GM21717 (cell line): ENCODE measurements around the gene CCSER2.
"Not testable (repeated sequence)": the region's sequence is repeated elsewhere in the genome, so short reads cannot be mapped to it uniquely, and the experiment has no call there.

Experiments used
- ATAC-seq: cut with Tn5 transposase; IDR thresholded peaks from one replicate; pipeline ENCODE4 v1.9.1; 2021; ENCODE audit warnings: mild to moderate bottlenecking, moderate library complexity; ENCODE audit not compliant: unreplicated experiment

The CCSER2 gene

DNA sequence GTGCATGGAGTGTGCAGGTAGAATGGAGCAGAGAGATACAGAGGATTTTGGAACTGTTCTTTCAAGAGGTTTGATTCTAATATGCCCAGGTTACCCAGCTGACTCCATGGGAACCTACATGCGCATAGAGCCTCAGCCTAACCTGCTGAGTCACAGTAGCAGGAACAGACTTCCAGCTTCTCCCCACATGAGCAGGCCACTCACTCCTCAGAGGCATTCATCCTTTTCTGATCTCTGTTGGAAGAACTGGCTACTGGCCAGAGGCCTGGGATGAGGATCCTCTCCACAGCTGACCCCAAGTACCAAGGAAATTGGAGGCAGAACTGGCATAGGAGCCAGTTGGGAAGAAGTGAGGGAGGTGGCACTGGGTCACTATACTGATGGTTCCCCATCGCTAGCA, 17.9 kb upstream of the CCSER2 start:
- no peak for ATAC-seq

DNA sequence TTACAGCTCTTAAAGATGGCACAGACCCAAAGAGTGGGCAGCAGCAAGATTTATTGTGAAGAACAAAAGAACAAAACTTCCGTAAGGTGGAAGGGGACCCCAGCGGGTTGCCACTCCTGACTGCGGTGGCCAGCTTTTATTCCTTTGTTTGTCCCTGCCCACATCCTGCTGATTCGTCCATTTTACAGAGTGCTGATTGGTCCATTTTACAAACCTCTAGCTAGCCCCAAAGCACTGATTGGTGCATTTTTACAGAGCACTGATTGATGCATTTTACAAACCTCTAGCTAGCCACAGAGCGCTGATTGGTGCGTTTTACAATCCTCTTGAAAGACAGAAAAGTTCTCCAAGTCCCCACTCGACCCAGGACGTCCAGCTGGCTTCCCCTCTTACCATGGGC, 16.8 kb upstream of the CCSER2 start:
- no peak for ATAC-seq

DNA sequence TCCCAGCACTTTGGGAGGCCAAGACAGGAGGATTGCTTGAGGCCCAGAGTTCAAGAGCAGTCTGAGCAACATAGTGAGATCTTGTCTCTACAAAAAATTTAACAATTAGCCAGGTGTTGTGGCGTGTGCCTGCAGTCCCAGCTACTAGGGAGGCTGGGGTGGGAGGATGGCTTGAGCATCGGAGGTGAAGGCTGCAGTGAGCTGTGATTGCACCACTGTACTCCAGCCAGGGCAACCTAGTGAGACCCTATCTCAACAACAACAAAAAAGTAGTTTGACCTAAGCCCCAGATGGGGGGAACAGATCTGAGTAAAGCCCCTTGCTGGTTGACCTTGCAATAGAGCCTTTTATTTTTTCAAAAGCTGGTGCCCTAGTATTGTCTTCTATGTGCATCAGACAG, 15.6 kb upstream of the CCSER2 start:
- ATAC-seq: no peak

DNA sequence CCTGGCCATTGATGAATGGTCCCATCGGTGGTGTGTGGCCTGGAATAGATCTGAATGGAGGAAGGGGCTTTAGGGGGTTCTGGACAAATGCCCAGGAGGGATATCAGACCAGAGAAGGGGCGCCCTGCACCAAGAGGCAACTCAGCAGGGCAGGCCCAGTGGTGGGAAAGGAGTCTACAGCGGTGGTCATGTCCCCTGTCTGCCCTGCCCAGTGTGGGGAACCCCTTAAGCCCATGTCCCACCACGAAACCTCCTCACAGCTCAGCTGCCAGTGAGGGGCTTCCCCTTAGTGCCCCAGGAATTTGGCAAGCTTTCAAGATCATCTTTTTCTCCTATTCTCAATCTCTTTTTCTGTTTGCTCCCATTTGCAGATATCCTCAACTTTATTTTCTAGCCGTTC, 14.1 kb upstream of the CCSER2 start:
- ATAC-seq: no peak

DNA sequence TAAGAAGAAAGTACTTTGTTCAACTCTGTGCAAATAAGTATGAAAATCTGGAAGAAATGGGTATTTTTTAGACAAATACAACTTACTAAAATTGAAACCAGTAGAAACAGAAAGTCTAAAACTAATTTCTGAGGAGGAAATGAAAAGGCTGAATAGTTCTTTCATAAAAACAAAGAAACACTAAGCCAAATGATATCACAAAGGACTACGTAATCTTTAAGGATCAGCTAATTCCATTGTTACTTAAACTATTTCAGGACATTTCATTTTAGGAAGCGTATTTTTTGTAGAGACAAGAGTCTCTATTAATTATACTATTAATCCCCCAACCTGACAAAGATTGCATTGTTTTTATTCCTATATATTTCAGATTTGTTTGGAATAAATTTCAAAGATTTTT, 11.2 kb upstream of the CCSER2 start:
- ATAC-seq: peak; percentile 72

DNA sequence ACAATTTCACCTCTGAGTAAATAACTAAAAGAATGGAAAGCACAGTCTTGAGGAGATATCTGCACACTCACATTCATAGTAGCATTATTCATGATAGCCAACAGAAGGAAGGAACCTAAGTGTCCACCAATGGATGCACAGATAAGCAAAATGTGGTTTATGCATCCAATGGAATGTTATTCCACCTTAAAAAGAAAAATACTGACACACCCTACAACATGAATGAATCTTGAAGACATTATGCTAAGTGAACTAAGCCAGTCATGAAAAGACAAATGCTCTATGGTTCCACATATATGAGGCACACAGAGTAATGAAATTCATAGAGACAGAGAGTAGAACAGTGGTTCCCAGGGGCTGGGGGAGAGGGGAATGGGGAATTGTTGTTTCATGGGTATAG, 6.5 kb upstream of the CCSER2 start:
- no peak for ATAC-seq

DNA sequence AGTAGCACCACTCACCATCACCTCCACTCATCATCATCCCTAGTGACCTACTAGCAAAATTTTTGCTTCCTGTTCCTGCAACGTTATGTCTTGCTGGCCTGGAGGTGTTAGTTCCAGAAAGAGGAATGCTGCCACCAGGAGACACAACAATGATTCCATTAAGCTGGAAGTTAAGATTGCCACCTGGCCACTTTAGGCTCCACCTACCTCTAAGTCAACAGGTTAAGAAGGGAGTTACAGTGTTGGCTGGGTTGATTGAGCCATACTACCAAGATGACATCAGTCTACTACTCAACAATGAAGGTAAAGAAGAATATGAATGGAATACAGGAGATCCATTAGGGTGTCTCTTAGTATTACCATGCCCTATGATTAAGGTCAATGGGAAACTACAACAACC, 4.8 kb upstream of the CCSER2 start:
- ATAC-seq: not testable (repeated sequence)

DNA sequence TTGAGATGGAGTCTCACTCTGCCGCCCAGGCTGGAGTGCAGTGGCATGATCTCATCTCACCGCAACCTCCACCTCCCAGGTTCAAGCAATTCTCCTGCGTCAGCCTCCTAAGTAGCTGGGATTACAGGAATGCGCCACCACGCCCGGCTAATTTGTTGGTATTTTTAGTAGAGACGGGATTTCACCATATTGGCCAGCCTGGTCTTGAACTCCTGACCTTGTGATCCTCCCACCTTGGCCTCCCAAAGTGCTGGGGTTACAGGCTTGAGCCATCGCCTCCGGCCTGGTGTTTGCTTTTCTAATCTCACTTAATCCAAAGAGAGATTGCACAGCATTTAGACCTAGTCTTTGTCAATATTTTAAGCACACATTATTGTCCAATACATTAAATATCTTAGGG, 1.4 kb upstream of the CCSER2 start:
- ATAC-seq: not testable (repeated sequence)

DNA sequence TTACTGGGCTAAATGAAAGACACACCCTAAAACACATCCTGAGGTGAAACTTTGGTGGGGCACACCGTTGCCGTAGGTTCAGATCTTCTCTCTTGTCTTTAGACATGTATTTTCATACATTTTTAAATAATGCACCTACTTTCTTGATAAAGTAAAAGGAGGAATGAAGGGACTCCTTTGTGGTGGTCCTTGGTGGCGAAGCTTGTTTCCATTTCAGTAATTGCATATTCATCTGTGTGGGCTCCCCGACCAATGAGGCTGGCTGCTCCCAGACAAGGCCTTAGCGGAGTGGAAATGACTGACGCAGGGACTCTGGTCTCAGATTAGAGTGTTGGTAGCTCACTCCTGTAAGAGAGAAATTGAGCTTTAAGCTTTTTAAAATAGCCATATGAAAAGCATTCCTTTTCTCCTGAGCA, 815 bp downstream of the CCSER2 start:
- ATAC-seq: peak; percentile 29

DNA sequence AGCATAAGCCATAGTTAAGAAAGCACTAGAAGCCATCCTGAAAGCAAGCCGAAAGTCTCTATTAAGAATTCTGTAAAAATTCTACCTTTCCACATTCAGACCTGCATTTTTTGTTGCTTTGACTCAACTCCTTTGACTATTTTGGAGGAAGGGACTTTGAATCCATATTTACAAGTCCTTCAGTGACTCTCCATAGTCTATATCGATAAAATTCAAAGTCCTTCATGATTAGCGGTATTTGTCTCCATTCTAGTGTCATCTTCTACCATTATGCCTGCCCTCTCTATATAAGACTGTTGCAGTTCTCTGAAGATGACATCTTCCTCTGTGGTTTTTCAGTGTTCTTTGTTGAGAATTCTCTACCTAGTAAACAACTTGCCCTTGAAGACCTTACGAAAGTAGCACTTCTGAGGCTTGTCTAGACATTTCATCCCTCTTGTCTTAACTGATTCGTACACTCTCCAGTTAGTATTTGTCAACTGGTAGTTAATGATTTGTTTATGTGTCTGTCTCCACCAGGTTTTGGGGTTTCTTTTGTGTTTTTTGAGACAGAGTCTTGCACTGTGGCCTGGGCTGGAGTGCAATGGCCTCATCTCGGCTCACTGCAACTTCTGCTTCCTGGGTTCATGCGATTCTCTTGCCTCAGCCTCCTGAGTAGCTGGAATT, 1.7 kb downstream of the CCSER2 start:
- ATAC-seq: peak; percentile 43

DNA sequence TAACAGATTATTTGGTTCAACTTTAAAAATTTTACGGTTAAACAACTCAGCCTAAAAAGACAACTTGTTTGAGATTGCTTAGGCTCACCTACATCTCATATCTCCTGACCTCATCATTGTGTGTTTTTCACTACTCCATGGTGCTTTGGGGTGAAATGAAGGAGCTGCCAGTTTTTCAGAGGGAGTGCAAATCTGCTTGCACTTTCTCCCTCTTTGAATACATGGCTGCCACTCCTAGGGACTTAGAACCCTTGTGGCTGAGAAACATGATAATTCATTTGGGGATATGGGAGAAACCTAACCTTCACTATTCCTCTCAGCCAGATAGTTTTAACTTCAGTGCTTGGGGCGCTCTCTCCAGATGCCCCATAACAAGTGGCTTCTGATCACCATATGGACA, 2.7 kb downstream of the CCSER2 start:
- ATAC-seq: no peak

DNA sequence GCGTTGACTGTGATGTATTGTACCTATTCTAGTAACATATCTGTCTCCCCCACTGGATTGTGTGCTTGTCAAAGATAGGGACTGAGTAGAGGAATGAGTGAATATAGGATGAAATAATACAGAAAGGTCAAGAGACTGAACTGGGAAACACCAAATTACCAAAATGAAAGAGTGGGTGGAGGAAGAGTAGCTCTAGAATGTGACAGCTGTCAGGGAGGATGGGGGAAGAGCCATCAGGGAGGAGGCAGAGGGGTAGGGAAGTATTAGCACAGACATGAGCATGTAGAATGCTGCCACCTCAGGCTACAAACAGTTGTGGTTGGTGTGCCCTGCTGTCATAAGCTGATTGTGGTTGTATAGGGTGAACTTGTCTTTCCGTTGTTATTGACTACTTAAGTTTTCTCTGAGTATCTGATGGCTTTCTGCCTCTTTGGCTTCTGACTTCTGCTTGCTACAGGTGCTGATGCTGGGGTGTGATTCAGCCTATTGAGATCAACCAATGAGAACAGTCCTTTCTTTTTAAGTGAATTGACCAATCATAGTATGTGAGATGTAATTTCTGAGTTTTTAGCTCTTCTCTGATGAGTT, 5.6 kb downstream of the CCSER2 start:
- ATAC-seq: peak; percentile 56

DNA sequence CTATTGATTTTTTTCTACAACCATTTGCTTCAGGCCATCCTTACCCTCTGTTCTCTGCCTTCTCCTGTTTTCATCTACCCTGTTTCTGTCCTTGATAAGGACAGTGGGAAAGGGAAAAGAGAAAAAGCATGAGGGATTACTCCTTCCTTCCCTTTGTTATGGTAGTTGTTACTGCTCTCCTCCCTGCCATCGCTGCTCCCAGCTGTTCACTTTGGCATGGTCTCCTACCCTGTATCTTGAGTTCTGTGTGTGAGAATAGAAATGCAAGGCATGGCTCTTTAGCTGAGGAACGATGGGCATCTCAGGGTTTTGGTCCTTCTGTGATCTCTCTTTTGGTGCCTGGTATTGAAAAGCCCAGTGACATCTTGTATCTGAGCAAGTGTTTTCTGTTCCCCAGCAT, 6.4 kb downstream of the CCSER2 start:
- ATAC-seq: no peak

DNA sequence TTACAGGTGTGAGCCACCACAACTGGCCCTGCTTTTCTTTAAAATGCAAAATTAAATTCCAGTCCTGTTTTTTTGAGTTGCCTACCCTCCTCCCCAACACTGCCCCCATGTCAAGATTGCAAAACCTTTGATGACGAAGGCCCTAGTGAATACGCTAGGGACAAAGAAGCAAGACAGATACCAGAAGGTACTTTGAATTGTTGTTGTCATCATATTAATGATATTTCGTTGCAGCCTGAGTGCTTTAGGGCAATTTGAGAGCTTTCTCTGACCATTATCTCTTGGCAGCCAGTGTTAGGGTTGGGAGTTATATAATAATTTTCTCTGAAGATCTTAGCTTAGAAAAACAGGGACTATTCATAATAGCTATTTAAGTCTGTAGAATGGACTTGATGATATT, 7.1 kb downstream of the CCSER2 start:
- no peak for ATAC-seq

DNA sequence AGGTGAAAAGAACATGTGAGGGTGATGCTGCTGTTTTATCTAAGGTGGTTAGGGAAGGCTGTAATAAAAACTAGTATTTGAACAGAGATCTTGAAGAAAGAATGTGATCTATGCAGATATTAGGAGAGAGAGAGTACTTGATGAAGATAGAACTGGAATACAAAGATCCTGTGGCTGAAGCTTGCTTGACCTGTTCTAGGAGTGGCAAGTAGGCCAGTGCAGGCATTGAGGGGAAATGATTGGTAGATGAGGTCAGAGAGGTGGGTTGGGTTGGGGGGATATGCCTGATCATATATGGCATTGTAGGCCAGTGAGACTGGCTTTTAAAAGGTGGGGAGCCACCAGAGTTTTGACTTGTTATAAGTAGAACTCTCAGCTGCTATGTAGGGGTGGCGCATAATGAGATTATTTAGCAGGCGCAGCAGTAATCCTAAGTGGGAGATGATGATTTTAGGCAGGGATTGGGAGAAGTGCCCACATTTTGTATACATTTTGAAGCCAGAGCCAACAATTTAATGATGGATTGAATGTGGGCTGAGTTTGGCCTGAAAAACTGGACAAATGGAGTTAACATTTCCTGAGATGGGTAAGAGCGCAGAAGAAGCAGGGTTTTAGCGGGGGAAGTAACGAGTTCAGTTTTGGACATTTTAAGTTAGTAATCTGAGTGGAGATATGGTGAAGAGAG, 8.2 kb downstream of the CCSER2 start:
- no peak for ATAC-seq

DNA sequence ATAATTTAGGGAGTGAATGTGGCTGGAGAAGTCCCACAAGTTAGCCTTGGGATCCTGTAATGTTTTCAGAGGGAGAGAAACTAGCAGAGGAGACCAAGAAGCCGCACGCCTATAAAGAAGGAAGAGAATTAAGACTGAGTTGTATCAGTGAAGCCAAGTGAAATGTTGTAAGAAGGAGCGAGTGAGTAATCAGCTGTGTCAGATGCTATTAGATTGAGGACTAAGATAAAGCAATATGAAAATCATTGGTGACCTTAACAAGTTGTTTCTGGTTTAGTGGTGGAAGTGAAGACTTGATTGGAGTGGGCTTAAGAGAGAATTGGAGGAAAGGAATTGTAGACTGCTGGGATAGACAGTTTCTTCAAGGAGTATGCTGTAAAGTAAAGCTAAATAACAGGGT, 8.8 kb downstream of the CCSER2 start:
- ATAC-seq: no peak

DNA sequence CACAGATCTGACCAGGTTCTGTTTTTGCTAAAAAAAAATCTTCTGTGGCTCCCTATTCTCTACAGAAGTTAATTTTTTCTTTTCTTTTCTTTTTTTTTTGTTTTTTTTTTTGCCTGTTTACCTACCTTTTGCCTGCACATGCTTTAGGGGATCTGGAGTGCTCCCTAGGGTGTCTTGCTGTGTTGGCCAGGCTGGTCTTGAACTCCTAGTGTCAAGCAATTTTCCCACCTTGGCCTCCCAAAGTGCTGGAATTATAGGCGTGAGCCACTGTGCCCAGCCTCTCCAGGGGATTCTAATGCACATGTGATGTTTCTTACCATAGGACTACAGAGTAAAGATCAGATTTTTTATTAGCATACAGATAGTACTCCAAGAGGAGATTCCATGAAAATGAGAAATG, 10.6 kb downstream of the CCSER2 start:
- no peak for ATAC-seq

DNA sequence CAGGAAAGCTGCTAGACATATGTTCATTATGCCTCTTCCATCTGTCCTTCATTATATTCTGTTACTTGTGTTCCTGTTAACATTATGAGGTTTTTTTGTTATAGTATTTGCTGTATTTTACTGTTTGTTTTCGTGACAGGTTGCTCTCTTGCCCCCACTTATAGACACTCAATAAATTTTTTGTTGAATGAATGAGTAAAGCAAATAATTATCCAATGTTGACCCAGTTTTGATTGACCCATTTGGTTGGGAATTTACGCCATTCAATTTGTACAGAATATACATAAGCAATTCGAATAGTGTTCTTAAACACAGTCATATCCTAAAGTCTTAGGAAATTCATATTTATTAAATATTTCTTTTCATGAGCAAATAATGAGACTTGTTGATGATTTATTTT, 11.8 kb downstream of the CCSER2 start:
- no peak for ATAC-seq

DNA sequence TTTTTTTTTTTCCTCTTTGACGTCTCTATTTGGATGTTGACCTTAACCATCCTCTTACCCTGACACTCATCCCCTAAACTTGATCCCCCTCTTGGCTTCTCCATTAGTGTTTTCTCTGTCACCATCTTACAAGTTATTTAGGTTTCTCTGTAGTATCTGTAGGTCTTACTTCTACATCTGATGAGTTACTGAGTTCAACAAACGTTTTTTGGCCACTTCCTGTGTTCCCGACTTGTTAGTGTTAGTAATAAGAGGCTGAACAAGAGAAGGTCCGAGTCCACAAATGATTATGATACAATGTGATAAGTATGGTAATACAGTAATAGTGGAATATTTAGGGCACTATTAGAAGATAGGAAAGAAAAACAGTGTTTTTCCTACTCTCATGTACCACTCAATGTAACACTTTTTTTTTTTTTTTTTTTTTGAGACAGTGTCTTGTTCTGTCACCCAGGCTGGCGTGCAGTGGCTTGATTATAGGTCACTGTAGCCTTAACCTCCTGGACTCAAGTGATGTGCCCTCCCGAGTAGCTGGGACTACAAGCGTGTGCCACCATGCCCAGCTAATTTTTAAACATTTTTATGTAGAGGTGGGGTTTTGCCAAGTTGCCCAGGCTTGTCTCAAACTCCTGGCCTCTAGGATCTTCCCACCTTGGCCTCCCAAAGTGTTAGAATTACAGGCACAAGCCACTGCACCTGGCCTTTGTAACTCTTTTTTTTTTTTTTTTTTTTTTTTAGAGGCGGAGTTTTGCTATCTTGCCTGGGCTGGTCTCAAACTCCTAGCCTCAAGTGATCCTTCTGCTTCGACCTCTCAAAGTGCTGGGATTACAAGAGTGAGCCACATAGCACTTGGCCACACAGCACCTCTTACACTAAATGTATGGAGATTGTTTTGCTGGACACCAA, 12.5 kb downstream of the CCSER2 start:
- no peak for ATAC-seq

DNA sequence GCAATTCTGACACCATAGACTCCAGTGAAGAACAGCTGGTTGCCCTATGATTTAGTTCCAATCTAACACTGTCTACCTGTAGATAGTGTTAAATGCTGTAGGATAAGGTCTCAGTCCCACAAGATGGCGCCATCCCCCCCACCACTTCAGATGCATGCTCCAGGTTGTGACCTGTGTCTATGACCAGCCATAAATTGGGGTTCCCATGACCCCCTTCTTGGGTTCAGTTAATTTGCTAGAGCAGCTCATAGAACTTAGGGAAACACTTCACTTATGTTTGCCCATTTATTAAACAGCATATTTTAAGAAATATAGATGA, 13.1 kb downstream of the CCSER2 start:
- ATAC-seq: no peak

DNA sequence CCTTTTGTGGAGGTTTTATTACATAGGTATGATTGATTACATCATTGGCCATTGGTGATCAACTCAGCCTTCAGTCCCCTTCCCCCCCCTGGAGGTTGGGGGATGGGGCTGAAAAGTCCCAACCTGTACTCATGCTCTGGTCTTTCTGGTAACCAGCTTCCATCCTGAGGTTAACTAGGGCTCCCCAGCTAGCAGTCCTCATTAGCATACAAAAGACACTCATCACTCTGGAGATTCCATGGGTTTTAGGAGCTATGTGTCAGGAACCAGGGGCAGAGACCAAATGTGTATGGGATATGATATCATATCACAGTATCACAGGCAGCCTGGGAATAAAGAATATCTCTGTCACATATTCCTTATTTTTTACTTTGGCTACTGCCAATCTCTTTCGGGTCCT, 13.6 kb downstream of the CCSER2 start:
- no peak for ATAC-seq

DNA sequence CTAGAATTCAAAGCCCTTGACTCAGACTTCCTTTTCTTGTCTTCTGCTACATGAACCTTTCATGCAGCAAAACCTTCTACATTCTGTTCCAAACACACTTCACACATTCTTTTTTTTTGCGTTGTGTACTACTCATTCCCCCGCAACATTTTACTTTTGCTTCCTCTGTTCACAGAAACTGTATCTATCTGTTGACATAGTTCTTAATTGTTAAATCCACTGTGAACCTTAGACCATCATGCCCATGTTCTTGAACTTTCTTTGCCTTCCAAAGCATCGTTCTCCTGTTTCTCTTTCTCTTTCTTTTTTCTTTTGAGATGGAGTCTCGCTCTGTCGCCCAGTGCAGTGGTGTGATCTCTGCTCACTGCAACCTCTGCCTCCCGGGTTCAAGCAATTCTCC, 14.2 kb downstream of the CCSER2 start:
- peak; percentile 70 for ATAC-seq
